ENCODE results near the gene STIP1.

DNA sequence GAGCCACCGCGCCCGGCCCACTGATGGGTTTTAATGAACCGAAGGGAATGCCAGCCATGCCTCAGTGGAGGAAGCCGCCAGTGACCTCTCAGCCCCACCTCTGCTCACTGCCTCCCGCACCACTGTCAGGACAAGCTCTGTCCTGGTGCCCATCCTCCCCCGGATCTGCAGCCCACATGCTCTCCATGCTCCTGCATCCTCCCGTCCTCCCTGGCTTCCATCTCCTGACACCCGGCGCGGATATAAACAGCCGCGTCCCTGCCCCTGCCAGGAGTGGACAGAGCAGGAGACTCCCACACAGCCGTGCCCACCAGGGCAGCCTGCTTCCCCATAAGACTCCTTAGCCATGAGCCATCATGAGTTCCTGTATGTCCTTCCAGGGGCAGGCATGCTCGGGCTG lies 46.9 kb upstream of the STIP1 start:
- TF ChIP-seq, protein P1, sequence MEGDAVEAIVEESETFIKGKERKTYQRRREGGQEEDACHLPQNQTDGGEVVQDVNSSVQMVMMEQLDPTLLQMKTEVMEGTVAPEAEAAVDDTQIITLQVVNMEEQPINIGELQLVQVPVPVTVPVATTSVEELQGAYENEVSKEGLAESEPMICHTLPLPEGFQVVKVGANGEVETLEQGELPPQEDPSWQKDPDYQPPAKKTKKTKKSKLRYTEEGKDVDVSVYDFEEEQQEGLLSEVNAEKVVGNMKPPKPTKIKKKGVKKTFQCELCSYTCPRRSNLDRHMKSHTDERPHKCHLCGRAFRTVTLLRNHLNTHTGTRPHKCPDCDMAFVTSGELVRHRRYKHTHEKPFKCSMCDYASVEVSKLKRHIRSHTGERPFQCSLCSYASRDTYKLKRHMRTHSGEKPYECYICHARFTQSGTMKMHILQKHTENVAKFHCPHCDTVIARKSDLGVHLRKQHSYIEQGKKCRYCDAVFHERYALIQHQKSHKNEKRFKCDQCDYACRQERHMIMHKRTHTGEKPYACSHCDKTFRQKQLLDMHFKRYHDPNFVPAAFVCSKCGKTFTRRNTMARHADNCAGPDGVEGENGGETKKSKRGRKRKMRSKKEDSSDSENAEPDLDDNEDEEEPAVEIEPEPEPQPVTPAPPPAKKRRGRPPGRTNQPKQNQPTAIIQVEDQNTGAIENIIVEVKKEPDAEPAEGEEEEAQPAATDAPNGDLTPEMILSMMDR (IDR thresholded peaks at IDR 0.05): no peak
- TF ChIP-seq POLR2A (IDR thresholded peaks at IDR 0.05): no peak

Measured in lower leg skin (tissue), 3 donors.